Measurements from ENCODE around the gene EXOC3L2.

DNA sequence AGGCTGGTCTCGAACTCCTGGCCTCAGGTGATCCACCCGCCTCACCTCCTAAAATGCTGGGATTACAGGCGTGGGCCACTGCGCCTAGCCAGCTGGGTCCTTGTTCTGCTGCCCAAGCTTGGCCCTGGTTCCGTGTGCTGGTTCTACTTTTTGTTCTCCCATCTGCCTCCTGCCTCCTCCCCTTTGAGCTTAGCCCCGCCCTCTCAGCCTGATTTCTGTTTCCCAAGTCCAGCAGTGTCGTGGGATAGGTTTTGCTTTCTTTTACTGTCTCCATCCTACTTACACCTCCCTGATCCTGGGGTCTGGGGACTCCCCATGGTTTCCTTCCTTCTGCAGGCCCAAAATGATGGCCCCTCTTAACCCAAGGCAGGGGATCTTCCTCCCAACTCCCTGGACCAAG lies 64.3 kb downstream of the EXOC3L2 start:
- TF ChIP-seq, protein P1, sequence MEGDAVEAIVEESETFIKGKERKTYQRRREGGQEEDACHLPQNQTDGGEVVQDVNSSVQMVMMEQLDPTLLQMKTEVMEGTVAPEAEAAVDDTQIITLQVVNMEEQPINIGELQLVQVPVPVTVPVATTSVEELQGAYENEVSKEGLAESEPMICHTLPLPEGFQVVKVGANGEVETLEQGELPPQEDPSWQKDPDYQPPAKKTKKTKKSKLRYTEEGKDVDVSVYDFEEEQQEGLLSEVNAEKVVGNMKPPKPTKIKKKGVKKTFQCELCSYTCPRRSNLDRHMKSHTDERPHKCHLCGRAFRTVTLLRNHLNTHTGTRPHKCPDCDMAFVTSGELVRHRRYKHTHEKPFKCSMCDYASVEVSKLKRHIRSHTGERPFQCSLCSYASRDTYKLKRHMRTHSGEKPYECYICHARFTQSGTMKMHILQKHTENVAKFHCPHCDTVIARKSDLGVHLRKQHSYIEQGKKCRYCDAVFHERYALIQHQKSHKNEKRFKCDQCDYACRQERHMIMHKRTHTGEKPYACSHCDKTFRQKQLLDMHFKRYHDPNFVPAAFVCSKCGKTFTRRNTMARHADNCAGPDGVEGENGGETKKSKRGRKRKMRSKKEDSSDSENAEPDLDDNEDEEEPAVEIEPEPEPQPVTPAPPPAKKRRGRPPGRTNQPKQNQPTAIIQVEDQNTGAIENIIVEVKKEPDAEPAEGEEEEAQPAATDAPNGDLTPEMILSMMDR (IDR thresholded peaks at IDR 0.05; ENCODE audit: extremely low read depth in 1 of 2, insufficient read depth in 1 of 2, low read depth in 1 of 2, low read length in 2 of 2), result no peak
- TF ChIP-seq, protein P2, sequence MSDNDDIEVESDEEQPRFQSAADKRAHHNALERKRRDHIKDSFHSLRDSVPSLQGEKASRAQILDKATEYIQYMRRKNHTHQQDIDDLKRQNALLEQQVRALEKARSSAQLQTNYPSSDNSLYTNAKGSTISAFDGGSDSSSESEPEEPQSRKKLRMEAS (IDR thresholded peaks at IDR 0.05; ENCODE audit: insufficient read depth, insufficient read length), result no peak
- no peak for TF ChIP-seq POLR2A (IDR thresholded peaks at IDR 0.05; ENCODE audit: low read depth, low read length)
- TF ChIP-seq MYC (IDR thresholded peaks at IDR 0.05; ENCODE audit: low read depth, low read length), result no peak
- TF ChIP-seq GATA2 (IDR thresholded peaks at IDR 0.05; ENCODE audit: insufficient read depth, insufficient read length, low read depth, low read length), result no peak
- TF ChIP-seq FOS (IDR thresholded peaks at IDR 0.05; ENCODE audit: borderline replicate concordance, insufficient read depth, low read length), result no peak
- no peak for TF ChIP-seq EZH2 (IDR thresholded peaks at IDR 0.05; ENCODE audit: borderline replicate concordance, low read depth, low read length, severe bottlenecking)
